Measurements from ENCODE around the gene IFNL2.

Gene IFNL2

GRCh38 chr19:39319098-39319891, 51.1 kb downstream of the IFNL2 start:
- no peak for DNase-seq
